ENCODE measurements around the gene UBA3. TPM values are rescaled to one million over a fixed set of nuclear protein-coding genes. Genes with fewer than 3 reads are reported as not detected.

Gene UBA3
- polyA plus RNA-seq, 1 experiment, result 111 TPM

GRCh38 chr3:69016901-69017300, 63.3 kb downstream of the UBA3 start:
- no peaks in the 10 kb centered on the region for H3K9me3 ChIP-seq (ENCODE audit: control insufficient read depth, insufficient read depth, low read length)
- CTCF ChIA-PET, result no interaction called here
- TF ChIP-seq CTCF (IDR thresholded peaks at IDR 0.05; ENCODE audit: low read depth, low read length), result no peak
- no peaks in the 10 kb centered on the region for H3K27me3 ChIP-seq (ENCODE audit: control insufficient read depth, insufficient read depth, low read length)
- no peak overlapping the region for H3K4me3 ChIP-seq (ENCODE audit: low read depth, low read length)
- H3K27ac ChIP-seq (ENCODE audit: low read depth, low read length), result no peak overlapping the region
- no peak for DNase-seq (ENCODE audit: low read depth, low spot score)
- POLR2A ChIA-PET, result no interaction called here

- no peak overlapping the region for H3K27ac ChIP-seq (ENCODE audit: low read depth, low read length)
- no peaks in the 10 kb centered on the region for H3K9me3 ChIP-seq (ENCODE audit: control insufficient read depth, insufficient read depth, low read length)
- H3K27me3 ChIP-seq (ENCODE audit: control insufficient read depth, insufficient read depth, low read length), result no peaks in the 10 kb centered on the region
- POLR2A ChIA-PET, result no interaction called here
- no peak for DNase-seq (ENCODE audit: low read depth, low spot score)
- CTCF ChIA-PET, result no interaction called here
- no peak for TF ChIP-seq CTCF (IDR thresholded peaks at IDR 0.05; ENCODE audit: low read depth, low read length)
- H3K4me3 ChIP-seq (ENCODE audit: low read depth, low read length), result no peak overlapping the region
These were observed 64.1 kb downstream of the UBA3 start for GRCh38 chr3:69016102-69016501.

GRCh38 chr3:69014022-69014580, 66.1 kb downstream of the UBA3 start:
- Histone ChIP-seq H3K27ac (ENCODE audit: low read depth, low read length) (peak overlapping the region; percentile 97), H3K9me3 (ENCODE audit: control insufficient read depth, insufficient read depth, low read length) (no peaks in the 10 kb centered on the region), H3K27me3 (ENCODE audit: control insufficient read depth, insufficient read depth, low read length) (no peaks in the 10 kb centered on the region), H3K4me3 (ENCODE audit: low read depth, low read length) (peak overlapping the region; percentile 76)
- POLR2A ChIA-PET, result interaction anchor here (0.8 to 1.0 kb wide), 3 partner anchors 9 to 18 kb away, joined by 4 read pairs; no protein-coding TSS in a partner anchor
- CTCF ChIA-PET, result interaction anchor here (0.9 to 1.4 kb wide), 4 partner anchors 8 to 75 kb away, joined by 3 to 5 read pairs (median 4); partner anchors contain the start of gene TMF1
- no peak for DNase-seq (ENCODE audit: low read depth, low spot score)
- no peak for TF ChIP-seq CTCF (IDR thresholded peaks at IDR 0.05; ENCODE audit: low read depth, low read length)

- H3K27ac ChIP-seq (ENCODE audit: low read depth, low read length), result peak within 1 kb of the TSS; percentile 97
- peak; percentile 60 for TF ChIP-seq CTCF (IDR thresholded peaks at IDR 0.05; ENCODE audit: low read depth, low read length)
- CTCF ChIA-PET, result interaction anchor here (0.9 to 1.4 kb wide), 5 partner anchors 8 to 76 kb away, joined by 3 to 5 read pairs (median 3); partner anchors contain the start of gene TMF1
- POLR2A ChIA-PET, result interaction anchor here (0.8 to 1.0 kb wide), 3 partner anchors 8 to 18 kb away, joined by 4 read pairs; no protein-coding TSS in a partner anchor
- DNase-seq (ENCODE audit: low read depth, low spot score), result no peak
- no peaks in the 10 kb centered on the region for H3K27me3 ChIP-seq (ENCODE audit: control insufficient read depth, insufficient read depth, low read length)
- H3K9me3 ChIP-seq (ENCODE audit: control insufficient read depth, insufficient read depth, low read length), result no peaks in the 10 kb centered on the region
- H3K4me3 ChIP-seq (ENCODE audit: low read depth, low read length), result peak within 1 kb of the TSS; percentile 76
These were observed 66.7 kb downstream of the UBA3 start, which contains the start of gene EOGT for GRCh38 chr3:69013253-69014021. EOGT (minus strand) TSS chr3:69013684; CDS start chr3:69009846, 3,838 bp downstream.
